Right renal pelvis (tissue), 4 donors: ENCODE measurements around the gene ARHGEF38. TPM values are rescaled to one million over a fixed set of nuclear protein-coding genes. Genes with fewer than 3 reads are reported as not detected.

Experiments
- DNase-seq, 4 donors: peaks; one replicate each; pipeline ENCODE4 v3.0.0-alpha.2; 2013; ENCODE audit warnings: low read depth in 4 of 4, low spot score in 3 of 4, missing footprints in 1 of 4
- polyA plus RNA-seq, 4 donors: library from polyadenylated mRNA; unstranded; fragments of 120-200 nt; gene quantifications; one replicate each; pipeline ENCODE4 v1.2.1, GENCODE V29; 2013; ENCODE audit not compliant: insufficient read length in 4 of 4

The ARHGEF38 gene
- 1 to 10 TPM; 3.3 to 6.0 (median 5.2) TPM for polyA plus RNA-seq

GRCh38 chr4:105551965-105552746 is at the start of gene ARHGEF38:
TSS of gene ARHGEF38 (plus strand) at chr4:105552620. CDS start at chr4:105552766, 146 bp downstream.
- DNase-seq: peak in 1 of 4 donors; percentile 46

DNA sequence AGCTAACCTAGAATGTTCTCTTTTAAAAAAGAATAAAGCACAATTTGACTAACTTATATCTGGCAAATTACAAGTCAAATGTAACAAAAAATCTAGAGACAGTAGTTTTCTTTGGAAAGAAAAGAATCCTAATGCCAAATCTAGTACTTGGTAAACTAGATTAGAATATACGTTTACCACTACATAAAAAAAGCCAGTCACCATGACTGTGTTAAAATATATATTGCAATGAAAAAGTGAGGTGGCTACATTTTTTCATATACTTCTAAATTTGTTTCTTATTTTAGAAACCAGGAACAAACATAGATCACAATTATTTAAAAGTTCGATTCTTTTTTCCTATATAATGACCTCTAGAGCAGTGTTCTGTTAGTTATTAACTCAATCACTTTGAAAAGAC is 48.9 kb upstream of the ARHGEF38 start:
- DNase-seq: no peak

DNA sequence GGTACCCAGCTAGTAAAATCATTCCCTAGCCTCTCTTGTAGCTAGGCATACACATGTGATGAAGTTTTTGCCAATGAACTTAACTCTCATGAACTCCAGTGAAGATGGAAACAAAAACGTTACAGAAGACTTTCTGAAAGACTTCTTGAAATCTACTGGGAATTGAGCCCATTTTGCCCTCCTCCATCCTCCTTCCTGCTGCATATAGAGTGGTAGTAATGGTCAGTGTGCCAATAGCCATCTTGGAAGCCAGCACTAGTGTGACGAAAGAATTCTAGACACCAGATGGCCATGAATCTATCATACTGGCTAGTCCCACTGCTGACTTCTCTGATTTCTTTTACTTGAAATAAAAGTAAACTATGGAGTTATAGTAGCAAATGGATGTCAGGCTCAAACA is 47.7 kb upstream of the ARHGEF38 start:
- DNase-seq: no peak

- no peak for DNase-seq
Measured at GRCh38 chr4:105509291-105509690, 43.1 kb upstream of the ARHGEF38 start.

GRCh38 chr4:105509714-105510113 is 42.7 kb upstream of the ARHGEF38 start:
- no peak for DNase-seq

DNA sequence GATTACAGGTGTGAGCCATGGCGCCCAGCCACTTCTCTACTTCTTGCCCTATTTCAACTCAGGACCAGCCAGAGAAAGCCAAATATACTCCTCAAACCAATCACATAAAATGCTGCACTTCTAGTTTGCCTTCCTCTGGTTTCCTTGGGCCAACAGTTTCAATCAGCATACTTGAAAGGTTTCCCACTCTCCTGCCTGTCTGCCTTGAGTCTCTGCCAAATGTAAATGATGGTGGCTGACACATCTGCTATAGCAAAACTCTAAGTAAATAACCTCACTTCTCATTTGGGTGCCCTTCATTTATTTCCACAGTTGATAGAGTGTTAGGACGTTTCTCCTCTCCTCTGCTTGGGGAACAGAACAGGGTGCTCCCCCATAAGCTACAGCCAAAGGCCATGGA is 42.2 kb upstream of the ARHGEF38 start:
- DNase-seq: no peak

DNA sequence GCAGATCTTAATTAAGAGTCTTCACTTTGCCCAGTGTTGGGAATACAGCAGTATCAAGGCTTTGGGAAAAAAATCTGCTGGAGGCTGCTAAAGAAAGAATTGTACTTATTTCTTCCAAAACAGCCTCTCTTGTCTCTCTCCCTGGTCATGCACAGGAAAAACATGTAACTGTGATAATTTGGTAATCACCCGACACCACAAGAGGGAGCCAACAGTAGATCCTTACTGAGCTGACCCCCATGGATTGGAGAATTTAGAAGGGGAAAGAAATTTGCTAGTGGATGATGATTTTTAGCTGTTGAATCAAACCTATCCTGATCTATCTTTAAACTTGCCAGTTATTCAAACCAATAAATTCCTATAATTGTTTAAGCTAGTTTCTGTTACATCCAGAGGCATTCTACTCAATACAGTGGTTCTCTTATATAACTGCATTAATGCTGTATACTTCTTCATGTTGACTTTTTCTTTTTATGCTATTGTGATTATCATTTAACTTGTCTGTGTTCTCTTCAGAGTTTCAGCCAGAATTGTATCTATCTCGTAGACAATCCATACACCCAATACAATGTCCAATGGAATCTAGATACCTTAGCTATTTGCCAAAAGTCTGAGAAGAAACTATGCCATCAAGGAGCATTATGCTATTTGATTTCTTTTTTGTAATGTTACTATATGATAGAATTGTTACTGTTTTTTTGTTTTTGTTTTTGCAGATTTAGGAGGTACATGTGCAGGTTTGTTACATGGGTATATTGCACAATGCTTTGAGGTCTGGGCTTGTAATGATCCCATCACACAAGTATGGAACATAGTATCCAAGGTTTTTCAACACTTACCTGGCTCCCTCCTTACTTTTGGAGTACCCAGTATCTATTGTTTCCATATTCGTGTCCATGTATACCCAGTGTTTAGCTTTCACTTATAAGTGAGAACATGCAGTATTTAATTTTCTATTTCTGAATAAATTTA is 31.3 kb upstream of the ARHGEF38 start:
- peak; percentile 28 to 51 (median 32) for DNase-seq

- DNase-seq: no peak
Measured at GRCh38 chr4:105526656-105527055, 25.8 kb upstream of the ARHGEF38 start.

DNA sequence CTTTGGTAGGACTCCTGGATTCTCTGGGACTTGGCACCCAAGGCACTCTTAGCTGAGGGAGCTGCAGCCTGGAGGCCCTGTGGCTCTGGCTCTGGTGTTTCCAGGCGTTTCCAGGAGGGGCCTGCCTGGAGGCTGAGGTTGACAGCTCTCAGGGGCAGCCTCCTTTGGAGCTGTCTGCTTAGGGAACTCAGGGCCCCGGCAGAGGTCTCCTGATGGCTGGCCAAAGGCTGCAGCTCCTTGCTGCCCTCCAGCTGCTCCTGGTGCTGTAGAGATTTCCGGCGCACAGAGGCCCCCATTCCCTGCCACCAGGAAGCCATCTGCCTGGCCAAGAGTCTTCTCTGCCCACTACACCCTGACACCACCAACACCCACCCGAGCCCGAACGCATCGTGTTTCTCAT is 25.3 kb upstream of the ARHGEF38 start:
- no peak for DNase-seq

DNA sequence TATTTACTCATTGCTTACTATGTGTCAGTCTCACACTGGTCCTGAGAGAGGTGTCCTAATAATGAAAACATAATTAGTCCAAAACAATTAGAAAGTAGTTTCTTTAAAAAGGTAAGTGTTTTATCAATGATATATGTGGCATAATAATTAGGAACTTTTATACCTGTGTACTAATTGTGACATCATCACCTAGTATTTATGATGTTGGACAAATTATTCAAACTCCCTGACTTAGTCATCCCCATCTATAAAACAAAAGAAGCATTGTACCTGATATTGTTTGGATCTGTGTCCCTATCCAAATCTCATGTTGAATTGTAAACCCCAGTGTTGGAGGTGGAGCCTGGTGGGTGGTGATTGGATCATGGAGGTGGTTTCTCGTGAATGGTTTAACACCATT is 15.8 kb upstream of the ARHGEF38 start:
- no peak for DNase-seq

- DNase-seq: no peak
Measured at GRCh38 chr4:105541420-105541819, 11.0 kb upstream of the ARHGEF38 start.

DNA sequence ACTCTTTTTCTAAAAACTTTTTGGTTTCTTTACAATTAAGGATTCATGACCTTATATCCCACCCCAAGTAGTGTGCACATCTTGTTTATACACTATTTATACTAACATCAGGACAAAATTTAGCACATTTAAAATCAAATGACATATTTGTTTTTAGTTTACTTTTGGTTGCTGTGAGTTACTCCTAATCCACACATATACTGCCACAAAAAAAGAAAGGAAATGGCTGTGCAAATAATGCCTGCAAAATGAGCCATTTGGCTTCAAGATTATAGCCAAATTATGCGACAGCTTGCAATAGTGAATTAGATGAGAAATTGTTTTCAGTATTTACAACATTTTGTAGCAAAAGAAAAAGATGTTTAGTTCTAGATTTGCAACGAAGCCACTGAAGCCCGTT is 10.4 kb upstream of the ARHGEF38 start:
- no peak for DNase-seq

GRCh38 chr4:105543346-105543745 is 9.1 kb upstream of the ARHGEF38 start:
- no peak for DNase-seq

DNA sequence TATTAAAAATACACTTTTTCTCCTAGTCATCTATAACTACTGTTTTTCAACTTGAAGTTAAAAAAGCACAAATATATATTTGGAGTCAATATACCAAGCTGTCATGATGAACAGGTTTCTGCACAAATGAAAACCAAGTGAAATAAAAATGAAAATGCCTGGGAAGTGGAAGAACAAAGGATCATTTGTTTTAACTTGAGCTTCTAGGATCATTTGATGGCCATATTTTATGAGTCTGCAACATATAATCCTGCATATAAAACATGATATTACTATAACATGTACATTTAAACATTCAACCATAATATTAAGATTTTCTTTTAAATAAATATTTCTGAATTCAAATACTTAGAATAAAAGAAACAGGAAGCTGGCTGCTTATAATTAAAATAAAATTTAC is 8.5 kb upstream of the ARHGEF38 start:
- no peak for DNase-seq

DNA sequence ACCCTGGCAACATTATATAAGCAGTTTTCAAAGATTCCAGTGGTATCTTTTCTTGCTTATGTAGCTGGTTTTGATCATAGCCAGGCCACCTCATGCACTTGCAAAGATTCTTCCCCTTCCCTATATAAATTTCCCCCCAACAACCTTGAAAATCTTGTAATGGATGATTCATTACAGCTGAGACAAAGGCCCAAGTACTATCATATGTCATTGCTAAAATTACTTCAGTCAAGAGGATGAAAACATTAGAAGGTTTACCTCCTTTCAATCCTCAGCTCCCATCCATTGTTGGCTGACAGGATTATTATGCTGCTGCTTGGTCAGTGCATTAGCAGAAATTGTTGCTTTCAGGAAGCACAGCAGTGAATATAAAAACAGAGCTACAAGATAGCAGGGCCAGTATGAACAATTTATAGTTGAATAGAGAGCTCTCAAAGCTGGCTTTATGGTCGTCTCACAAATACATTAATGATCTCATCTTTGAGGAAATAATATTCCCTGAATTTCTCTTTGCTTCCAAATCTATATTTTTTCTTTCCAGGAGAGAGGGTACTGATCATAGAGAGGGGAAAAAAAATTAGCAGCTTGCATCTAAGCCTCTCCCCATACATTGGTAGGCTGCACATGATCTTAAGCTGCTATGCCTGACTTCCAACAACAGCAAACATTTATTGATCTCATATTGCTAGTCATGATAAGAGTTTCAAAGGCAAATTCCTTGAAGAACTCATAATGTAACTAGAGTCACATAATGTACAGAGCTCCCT is 7.7 kb upstream of the ARHGEF38 start:
- no peak for DNase-seq

DNA sequence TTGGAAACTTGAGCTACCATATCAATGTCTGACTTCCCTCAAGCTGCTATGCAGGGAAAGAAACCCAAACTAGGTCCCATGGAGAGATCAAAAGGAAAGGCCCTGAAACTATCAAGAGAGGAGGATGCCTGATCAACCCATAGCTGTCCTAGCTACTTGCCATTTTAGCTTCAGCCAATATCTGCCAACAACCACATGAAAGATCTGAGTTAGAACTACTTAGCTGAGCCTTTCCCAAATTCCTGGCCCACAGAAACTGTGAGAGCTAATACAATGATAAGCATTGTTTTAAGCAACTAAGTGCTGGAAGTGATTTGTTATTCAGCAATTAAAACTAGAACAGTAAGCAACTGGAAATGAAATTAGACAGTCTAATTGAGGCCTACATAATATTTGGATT is 6.3 kb upstream of the ARHGEF38 start:
- DNase-seq: no peak

- DNase-seq: no peak
Measured at GRCh38 chr4:105547769-105548168, 4.7 kb upstream of the ARHGEF38 start.

- DNase-seq: no peak
Measured at GRCh38 chr4:105548483-105548882, 3.9 kb upstream of the ARHGEF38 start.

DNA sequence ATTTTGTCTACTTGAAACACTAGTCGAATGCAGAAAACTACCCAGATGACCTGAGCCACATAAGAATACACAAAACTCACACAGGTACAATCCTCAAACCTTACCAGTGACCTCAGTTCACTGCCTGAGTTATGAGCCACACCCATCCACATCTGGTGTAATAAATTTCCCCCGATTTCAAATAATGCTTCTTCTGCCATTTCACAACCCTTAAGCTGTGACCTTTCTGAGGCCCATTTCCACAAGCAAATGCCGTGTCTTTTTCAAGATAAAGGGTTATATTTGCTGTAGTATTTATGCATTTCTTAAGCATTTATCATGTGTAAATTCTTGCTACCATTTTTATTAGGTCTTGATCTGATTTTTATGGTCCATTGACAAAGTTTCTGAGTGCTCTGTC is 1.8 kb upstream of the ARHGEF38 start:
- DNase-seq: no peak

GRCh38 chr4:105555409-105555808 is 3.0 kb downstream of the ARHGEF38 start:
- peak in 1 of 4 donors; percentile 28 for DNase-seq

DNA sequence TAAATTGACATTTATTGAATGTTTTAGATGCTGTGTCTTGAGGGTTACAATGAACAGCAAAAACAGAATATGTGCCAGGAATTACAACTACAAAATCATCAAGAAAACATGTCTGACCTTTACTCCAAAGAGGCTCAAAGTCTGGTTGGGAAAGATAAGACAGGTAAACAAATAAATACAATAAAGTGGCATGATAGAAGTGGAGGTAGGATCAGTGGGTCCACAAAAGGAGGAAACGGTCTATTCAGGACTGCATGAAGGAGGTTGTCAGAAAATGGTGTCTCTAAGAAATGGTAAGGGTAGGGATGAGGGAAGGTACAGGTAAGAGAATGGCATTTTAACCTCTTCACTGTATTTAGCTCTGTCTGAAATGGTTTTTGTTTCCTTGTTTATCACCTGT is 3.8 kb downstream of the ARHGEF38 start:
- DNase-seq: no peak
